Fibroblast of mammary gland (primary cell): ENCODE measurements around the gene STPG2.
A peak's percentile ranks its signal among the peaks of the same experiment; 100 is the strongest.
"Not testable (repeated sequence)": the region's sequence is repeated elsewhere in the genome, so short reads cannot be mapped to it uniquely, and the experiment has no call there.

Experiments
- DNase-seq: peaks from one replicate; pipeline ENCODE4 v3.0.0-alpha.2; 2010; ENCODE audit warnings: low read depth
- H3K4me3 ChIP-seq: 2 replicates; pipeline ENCODE4 v1.5.1; 2011; ENCODE audit warnings: low read depth, mild to moderate bottlenecking, low read length, moderate library complexity; ENCODE audit not compliant: control insufficient read depth
- CTCF ChIP-seq: conservative IDR thresholded peaks from 2 replicates; pipeline ENCODE4 v1.5.1; 2011; ENCODE audit warnings: low read depth, low read length, inconsistent platforms; ENCODE audit not compliant: control insufficient read depth, insufficient read depth

The STPG2 gene

GRCh38 chr4:97653701-97654100 lies 489.6 kb downstream of the STPG2 start:
- DNase-seq: no peak
- no peak for TF ChIP-seq CTCF
- no peak overlapping the region for H3K4me3 ChIP-seq

GRCh38 chr4:97646997-97647396 lies 496.3 kb downstream of the STPG2 start:
- no peak overlapping the region for H3K4me3 ChIP-seq
- TF ChIP-seq CTCF: no peak
- peak; percentile 41 for DNase-seq

GRCh38 chr4:97645071-97645821 lies 498.0 kb downstream of the STPG2 start:
- no peak for DNase-seq
- H3K4me3 ChIP-seq: no peak overlapping the region
- TF ChIP-seq CTCF: no peak

- no peak for TF ChIP-seq CTCF
- DNase-seq: no peak
- no peak overlapping the region for H3K4me3 ChIP-seq
Measured at GRCh38 chr4:97643179-97643578, 500.1 kb downstream of the STPG2 start.

- H3K4me3 ChIP-seq: no peak overlapping the region
- DNase-seq: no peak
- no peak for TF ChIP-seq CTCF
Measured at GRCh38 chr4:97639961-97640360, 503.3 kb downstream of the STPG2 start.

GRCh38 chr4:97633831-97634230 lies 509.4 kb downstream of the STPG2 start:
- not testable (repeated sequence) for DNase-seq, H3K4me3 ChIP-seq

GRCh38 chr4:97627750-97628149 lies 515.5 kb downstream of the STPG2 start:
- H3K4me3 ChIP-seq: no peak overlapping the region
- no peak for DNase-seq
- TF ChIP-seq CTCF: no peak
